Mesenchymal stem cell (in vitro differentiated cells and primary cell): ENCODE data around the gene RASAL2.

Experiments used
- DNase-seq: peaks from one replicate; pipeline ENCODE4 v3.0.0-alpha.2; 2013
- H2AFZ ChIP-seq: one replicate; pipeline ENCODE4 v1.6.1; 2013; ENCODE audit warnings: low read depth, mild to moderate bottlenecking, control low read depth, inconsistent platforms, low read length, moderate library complexity
- H2AK5ac ChIP-seq: 2 replicates; pipeline ENCODE4 v1.6.1; 2013; ENCODE audit warnings: low read length, moderate library complexity, mild to moderate bottlenecking, inconsistent platforms; ENCODE audit not compliant: severe bottlenecking
- H2BK120ac ChIP-seq: one replicate; pipeline ENCODE4 v1.6.1; 2013; ENCODE audit warnings: low read depth, mild to moderate bottlenecking, inconsistent platforms, low read length, moderate library complexity
- H2BK12ac ChIP-seq, 2 experiments: one replicate each; pipeline ENCODE4 v1.6.1; 2013; ENCODE audit warnings: inconsistent platforms in 2 of 2, low read length in 2 of 2, mild to moderate bottlenecking in 2 of 2, moderate library complexity in 2 of 2, control low read depth in 1 of 2
- H2BK15ac ChIP-seq: one replicate; pipeline ENCODE4 v1.6.1; 2013; ENCODE audit warnings: mild to moderate bottlenecking, low read depth, inconsistent platforms; ENCODE audit not compliant: poor library complexity, severe bottlenecking
- H2BK5ac ChIP-seq: 2 replicates; pipeline ENCODE4 v1.6.1; 2013; ENCODE audit warnings: low read depth, mild to moderate bottlenecking, low read length, control low read depth, inconsistent platforms; ENCODE audit not compliant: poor library complexity, severe bottlenecking
- H3K14ac ChIP-seq, 2 experiments: one replicate each; pipeline ENCODE4 v1.6.1; 2013; ENCODE audit warnings: inconsistent platforms in 2 of 2, low read length in 2 of 2, control low read depth in 1 of 2, mild to moderate bottlenecking in 1 of 2, moderate library complexity in 1 of 2
- H3K18ac ChIP-seq, 2 experiments: one replicate each; pipeline ENCODE4 v1.6.1; 2013; ENCODE audit warnings: inconsistent platforms in 2 of 2, low read length in 2 of 2, control low read depth in 1 of 2, low read depth in 1 of 2, mild to moderate bottlenecking in 1 of 2
- H3K23ac ChIP-seq, 2 experiments: one replicate each; pipeline ENCODE4 v1.6.1; 2013; ENCODE audit warnings: inconsistent platforms in 2 of 2, low read length in 2 of 2, mild to moderate bottlenecking in 2 of 2, moderate library complexity in 2 of 2, control low read depth in 1 of 2
- H3K27ac ChIP-seq: 2 replicates; pipeline ENCODE4 v1.5.1; 2013; ENCODE audit warnings: mild to moderate bottlenecking, moderate library complexity, low read length, control low read depth, inconsistent platforms; ENCODE audit not compliant: poor library complexity, severe bottlenecking
- H3K27me3 ChIP-seq, 2 experiments: 2 replicates each; pipeline versions ENCODE4 v1.6.1 to v1.7.0; 2013; ENCODE audit warnings: low read length in 2 of 2, mild to moderate bottlenecking in 2 of 2, moderate library complexity in 2 of 2, control low read depth in 1 of 2, inconsistent platforms in 1 of 2; ENCODE audit not compliant: control insufficient read depth in 1 of 2, insufficient read depth in 1 of 2
- H3K36me3 ChIP-seq, 2 experiments: 2 replicates each; pipeline versions ENCODE4 v1.6.1 to v1.7.0; 2013; ENCODE audit warnings: low read length in 2 of 2, control low read depth in 1 of 2, inconsistent platforms in 1 of 2, low read depth in 1 of 2, mild to moderate bottlenecking in 1 of 2; ENCODE audit not compliant: insufficient read depth in 2 of 2, control insufficient read depth in 1 of 2
- H3K4ac ChIP-seq, 2 experiments: one replicate each; pipeline ENCODE4 v1.6.1; 2013; ENCODE audit warnings: inconsistent platforms in 2 of 2, low read length in 2 of 2, mild to moderate bottlenecking in 2 of 2, moderate library complexity in 2 of 2, control low read depth in 1 of 2, low read depth in 1 of 2
- H3K4me1 ChIP-seq: 2 replicates; pipeline ENCODE4 v1.6.1; 2013; ENCODE audit warnings: low read depth, low read length, control low read depth; ENCODE audit not compliant: control insufficient read depth, insufficient read depth
- H3K4me2 ChIP-seq: 2 replicates; pipeline ENCODE4 v1.6.1; 2013; ENCODE audit warnings: low read length, mild to moderate bottlenecking, inconsistent platforms; ENCODE audit not compliant: poor library complexity, severe bottlenecking
- H3K4me3 ChIP-seq, 2 experiments: 2 replicates each; pipeline versions ENCODE4 v1.5.1 to v1.7.0; 2013; ENCODE audit warnings: low read length in 2 of 2, mild to moderate bottlenecking in 2 of 2, control low read depth in 1 of 2, low read depth in 1 of 2; ENCODE audit not compliant: insufficient read depth in 1 of 2
- H3K79me1 ChIP-seq: replicated peaks from 2 replicates; pipeline ENCODE4 v1.6.1; 2013; ENCODE audit warnings: mild to moderate bottlenecking, control low read depth, low read length, inconsistent platforms; ENCODE audit not compliant: poor library complexity, severe bottlenecking
- H3K9ac ChIP-seq: 2 replicates; pipeline ENCODE4 v1.7.0; 2013; ENCODE audit warnings: mild to moderate bottlenecking, low read length, moderate library complexity
- H3K9me3 ChIP-seq: 2 replicates; pipeline ENCODE4 v1.7.0; 2013; ENCODE audit warnings: mild to moderate bottlenecking, low read length; ENCODE audit not compliant: control insufficient read depth
- H4K8ac ChIP-seq: one replicate; pipeline ENCODE4 v1.6.1; 2013; ENCODE audit warnings: inconsistent platforms, mild to moderate bottlenecking, low read length, moderate library complexity
- H4K91ac ChIP-seq: one replicate; pipeline ENCODE4 v1.6.1; 2013; ENCODE audit warnings: mild to moderate bottlenecking, low read length, inconsistent platforms
- WGBS: methylation state at CpG from one replicate; pipeline ENCODE4 v1.1.7; 2013; ENCODE audit warnings: mixed read lengths; 5-methylcytosine and 5-hydroxymethylcytosine counted together

Gene RASAL2

GRCh38 chr1:178075333-178075732 lies 18.6 kb upstream of the RASAL2 start:
- no peak overlapping the region for H2AFZ ChIP-seq
- no peak overlapping the region for H3K23ac ChIP-seq
- H3K79me1 ChIP-seq = no peaks in the 10 kb centered on the region
- H2BK5ac ChIP-seq = no peak overlapping the region
- H2BK120ac ChIP-seq = no peak overlapping the region
- no peak overlapping the region for H2BK12ac ChIP-seq
- no peak overlapping the region for H3K14ac ChIP-seq
- no peak overlapping the region for H3K18ac ChIP-seq
- no peaks in the 10 kb centered on the region for H3K9me3 ChIP-seq
- H3K27me3 ChIP-seq = no peaks in the 10 kb centered on the region
- H4K8ac ChIP-seq = no peak overlapping the region
- no peak overlapping the region for H3K9ac ChIP-seq
- H2BK15ac ChIP-seq = no peak overlapping the region
- no peak overlapping the region for H2AK5ac ChIP-seq
- no peak overlapping the region for H3K4me3 ChIP-seq
- no peaks in the 10 kb centered on the region for H3K4me1 ChIP-seq
- H3K4me2 ChIP-seq = no peak overlapping the region
- no peak overlapping the region for H3K27ac ChIP-seq
- no peak for DNase-seq
- no peak overlapping the region for H4K91ac ChIP-seq
- no peak overlapping the region for H3K4ac ChIP-seq
- H3K36me3 ChIP-seq = no peaks in the 10 kb centered on the region

GRCh38 chr1:178076607-178077006 lies 17.3 kb upstream of the RASAL2 start:
- Histone ChIP-seq H2BK15ac (no peak overlapping the region), H3K9ac (no peak overlapping the region), H3K4me2 (no peak overlapping the region), H3K36me3 (no peaks in the 10 kb centered on the region), H3K23ac (no peak overlapping the region), H4K91ac (no peak overlapping the region), H3K4me1 (no peaks in the 10 kb centered on the region), H2BK12ac (no peak overlapping the region), H3K14ac (no peak overlapping the region), H4K8ac (no peak overlapping the region), H3K9me3 (no peaks in the 10 kb centered on the region), H3K4me3 (no peak overlapping the region), H3K27ac (no peak overlapping the region), H3K27me3 (no peaks in the 10 kb centered on the region), H2AFZ (no peak overlapping the region), H2AK5ac (no peak overlapping the region), H3K18ac (no peak overlapping the region), H2BK120ac (no peak overlapping the region), H3K79me1 (no peaks in the 10 kb centered on the region), H2BK5ac (no peak overlapping the region), H3K4ac (no peak overlapping the region)
- no peak for DNase-seq
- WGBS = 50% methylated on average over 2 of the region's 2 CpGs

GRCh38 chr1:178077917-178078316 lies 16.0 kb upstream of the RASAL2 start:
- H3K18ac ChIP-seq = no peak overlapping the region
- H3K14ac ChIP-seq = no peak overlapping the region
- no peaks in the 10 kb centered on the region for H3K9me3 ChIP-seq
- no peak overlapping the region for H2BK12ac ChIP-seq
- no peaks in the 10 kb centered on the region for H3K27me3 ChIP-seq
- H3K4me1 ChIP-seq = no peaks in the 10 kb centered on the region
- no peak overlapping the region for H2AK5ac ChIP-seq
- no peak for DNase-seq
- no peak overlapping the region for H3K4me3 ChIP-seq
- H3K4ac ChIP-seq = no peak overlapping the region
- no peak overlapping the region for H3K4me2 ChIP-seq
- no peak overlapping the region for H3K23ac ChIP-seq
- no peak overlapping the region for H2BK5ac ChIP-seq
- H2AFZ ChIP-seq = no peak overlapping the region
- no peak overlapping the region for H3K9ac ChIP-seq
- H3K79me1 ChIP-seq = no peaks in the 10 kb centered on the region
- H3K36me3 ChIP-seq = no peaks in the 10 kb centered on the region
- no peak overlapping the region for H3K27ac ChIP-seq
- H2BK15ac ChIP-seq = no peak overlapping the region
- H4K8ac ChIP-seq = no peak overlapping the region
- H2BK120ac ChIP-seq = no peak overlapping the region
- no peak overlapping the region for H4K91ac ChIP-seq

- H3K27ac ChIP-seq = no peak overlapping the region
- no peak overlapping the region for H2BK15ac ChIP-seq
- H2AFZ ChIP-seq = no peak overlapping the region
- H3K4ac ChIP-seq = no peak overlapping the region
- peak overlapping the region; percentile 57 for H3K9ac ChIP-seq
- H3K18ac ChIP-seq = no peak overlapping the region
- H2AK5ac ChIP-seq = no peak overlapping the region
- H4K91ac ChIP-seq = no peak overlapping the region
- peaks cover 12% of the 10 kb centered on the region for H3K79me1 ChIP-seq
- H3K4me3 ChIP-seq = peak overlapping the region in 1 of 2 experiments; percentile 20
- no peak overlapping the region for H2BK5ac ChIP-seq
- H3K4me2 ChIP-seq = no peak overlapping the region
- H3K4me1 ChIP-seq = no peaks in the 10 kb centered on the region
- no peak for DNase-seq
- H3K23ac ChIP-seq = no peak overlapping the region
- no peak overlapping the region for H3K14ac ChIP-seq
- WGBS = 81% methylated on average over 3 of the region's 3 CpGs
- no peaks in the 10 kb centered on the region for H3K36me3 ChIP-seq
- no peaks in the 10 kb centered on the region for H3K27me3 ChIP-seq
- H4K8ac ChIP-seq = no peak overlapping the region
- no peak overlapping the region for H2BK12ac ChIP-seq
- no peaks in the 10 kb centered on the region for H3K9me3 ChIP-seq
- no peak overlapping the region for H2BK120ac ChIP-seq
Observed at GRCh38 chr1:178086294-178086693, 7.6 kb upstream of the RASAL2 start.
